NCI-H1694 (cell line): ENCODE measurements around the gene NDUFB10.
A peak's percentile ranks its signal among the peaks of the same experiment; 100 is the strongest.

Experiments used
- DNase-seq: peaks from one replicate; lab custom pipeline; 2025; lab: John Stamatoyannopoulos, UW

The NDUFB10 gene

DNA sequence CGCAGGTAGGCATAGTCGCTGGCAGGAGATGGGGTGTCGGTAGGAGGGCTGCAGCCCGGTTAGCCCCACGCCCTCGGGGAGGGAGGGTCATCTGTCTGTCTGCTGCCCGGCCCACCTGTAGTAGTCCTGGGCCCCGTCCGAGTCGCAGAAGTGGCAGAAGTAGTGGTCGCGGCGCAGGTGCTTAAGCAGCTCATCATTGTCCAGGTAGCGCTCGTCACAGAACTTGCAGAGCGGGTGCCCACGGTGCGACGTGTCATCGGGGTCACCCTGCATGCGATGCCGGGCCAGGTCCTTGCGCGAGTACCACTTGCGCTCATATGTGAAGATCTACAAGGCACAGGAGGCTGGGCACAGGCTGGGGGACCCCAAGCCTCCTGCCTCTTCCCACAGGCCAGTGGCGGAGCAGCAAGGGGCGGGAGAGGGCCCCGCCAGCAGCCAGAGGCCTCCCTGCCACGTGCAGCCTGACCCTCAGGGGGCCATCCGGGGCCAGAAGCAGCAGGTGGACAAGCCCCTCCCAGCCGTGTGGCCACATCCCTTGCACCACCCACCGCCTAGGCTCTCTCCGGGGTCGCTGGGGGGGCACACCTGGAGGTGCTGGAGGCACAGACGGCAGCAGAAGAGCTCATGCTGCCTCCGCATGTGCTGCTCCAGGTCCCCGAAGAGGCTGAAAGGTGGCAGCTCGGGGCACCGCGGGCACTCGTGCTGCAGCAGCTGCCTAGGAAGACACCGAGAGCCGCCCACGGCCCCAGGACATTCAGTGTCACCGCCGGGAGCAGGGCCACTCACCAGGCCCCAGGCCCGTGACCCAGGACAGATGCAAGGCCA, 43.3 kb downstream of the NDUFB10 start:
- no peak for DNase-seq

DNA sequence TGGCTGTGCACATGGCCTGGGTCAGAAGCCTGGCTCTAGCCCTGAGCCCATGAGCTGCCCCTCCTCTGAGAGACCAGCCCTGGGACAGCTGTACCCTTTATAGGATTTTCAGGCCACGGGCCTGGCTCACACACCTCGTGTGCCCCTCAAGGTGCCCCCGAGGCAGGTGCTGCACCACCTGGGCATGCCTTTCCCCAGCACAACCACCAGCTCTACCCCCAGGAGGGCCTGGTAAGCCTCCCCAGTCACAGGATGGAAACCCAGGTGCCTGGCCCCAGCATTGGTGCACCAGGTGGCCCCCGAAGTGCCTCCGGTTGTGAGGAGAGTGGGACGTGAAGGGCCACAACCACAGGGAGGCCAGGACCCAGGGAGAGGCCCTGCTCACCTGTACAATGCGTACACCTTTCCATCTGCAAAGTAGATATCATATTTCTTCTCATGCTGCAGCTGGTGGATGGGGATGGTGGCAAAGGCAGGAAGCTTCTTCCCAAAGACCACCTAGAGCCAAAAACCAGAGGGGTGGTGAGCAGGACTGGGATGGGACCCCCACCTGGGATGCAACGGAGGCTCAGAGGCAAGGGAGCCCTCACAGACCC, 44.0 kb downstream of the NDUFB10 start:
- DNase-seq: no peak

DNA sequence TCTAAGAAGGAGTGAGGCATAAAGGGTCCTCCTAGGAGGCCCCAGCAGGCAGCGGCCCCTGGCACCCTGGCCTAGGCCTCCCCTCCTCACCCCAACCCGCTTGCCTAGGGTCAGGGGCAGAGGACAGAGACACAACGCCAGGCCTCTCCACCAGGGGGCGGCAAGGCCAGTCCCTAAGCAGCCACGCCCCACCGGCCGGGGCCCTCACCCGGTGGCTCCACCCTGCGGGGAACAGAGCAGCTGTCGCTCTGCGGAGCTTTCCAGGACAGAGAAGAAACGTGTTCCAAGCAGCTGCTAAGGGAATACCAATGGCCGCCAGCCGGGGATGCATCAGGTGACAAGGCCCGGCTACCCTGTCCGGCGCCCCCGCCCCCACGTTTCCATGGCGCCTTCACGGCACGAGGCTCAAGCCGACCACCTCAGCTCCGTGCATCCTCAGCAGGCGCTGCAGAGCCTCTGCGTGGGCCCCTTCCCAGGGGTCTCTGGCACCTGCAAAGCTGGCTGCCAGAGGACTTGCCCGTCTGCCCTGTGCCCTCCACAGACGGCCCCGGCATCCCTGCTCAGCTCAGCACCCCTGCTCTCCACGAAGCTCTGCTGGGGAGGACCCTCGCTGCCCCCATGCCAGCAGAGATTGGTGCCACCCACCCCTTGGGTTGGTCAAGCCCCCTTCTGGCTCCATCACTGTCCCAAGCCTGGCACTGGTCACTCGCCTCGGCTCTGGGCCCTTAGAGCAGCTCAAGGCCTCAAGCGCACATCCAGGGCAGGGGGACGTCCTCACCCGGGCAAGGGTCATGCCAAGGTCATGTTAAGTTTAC, 44.7 kb downstream of the NDUFB10 start:
- peak; percentile 83 for DNase-seq

DNA sequence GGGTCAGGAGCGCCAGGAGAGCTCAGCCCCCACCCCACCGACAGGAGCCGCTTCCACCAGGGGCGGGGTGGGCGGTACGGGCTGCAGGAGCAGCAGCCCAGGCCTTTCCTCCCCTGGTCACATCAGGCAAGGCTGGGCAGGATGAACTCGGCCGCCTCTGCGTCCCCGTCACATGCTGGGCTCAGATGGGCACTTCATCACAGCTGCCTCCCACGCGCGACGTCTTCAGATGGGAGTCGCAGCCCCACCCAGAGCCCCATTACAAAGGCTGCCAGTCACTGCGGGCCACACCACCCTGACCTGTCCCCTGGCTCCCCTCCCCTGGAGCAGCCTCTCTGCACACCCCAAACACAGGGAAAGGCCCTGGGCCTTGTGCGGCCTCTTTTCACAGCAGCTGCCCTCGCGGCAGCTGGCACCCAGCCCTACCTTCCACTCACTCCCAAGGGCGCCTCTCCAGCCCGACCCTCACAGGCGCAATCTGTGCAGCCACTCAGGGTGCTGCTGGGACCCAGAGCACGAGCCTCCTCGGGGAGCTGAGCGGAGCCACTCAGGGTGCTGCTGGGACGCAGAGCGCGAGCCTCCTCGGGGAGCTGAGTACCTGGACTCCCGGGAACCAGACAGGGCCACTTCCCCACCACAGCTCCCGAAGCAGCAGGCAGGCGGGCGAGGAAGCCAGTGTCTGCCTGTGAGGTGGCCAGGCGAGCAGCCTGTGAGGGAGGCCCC, 45.6 kb downstream of the NDUFB10 start:
- no peak for DNase-seq

- DNase-seq: no peak
Observed at GRCh38 chr16:2005646-2006045, 46.3 kb downstream of the NDUFB10 start.

- DNase-seq: no peak
Observed at GRCh38 chr16:2006317-2006716, 47.0 kb downstream of the NDUFB10 start.

GRCh38 chr16:2007081-2007836, 47.9 kb downstream of the NDUFB10 start:
- DNase-seq: no peak

GRCh38 chr16:2008009-2008526, 48.7 kb downstream of the NDUFB10 start:
- no peak for DNase-seq

- DNase-seq: no peak
Observed at GRCh38 chr16:2008631-2009163, 49.4 kb downstream of the NDUFB10 start.

DNA sequence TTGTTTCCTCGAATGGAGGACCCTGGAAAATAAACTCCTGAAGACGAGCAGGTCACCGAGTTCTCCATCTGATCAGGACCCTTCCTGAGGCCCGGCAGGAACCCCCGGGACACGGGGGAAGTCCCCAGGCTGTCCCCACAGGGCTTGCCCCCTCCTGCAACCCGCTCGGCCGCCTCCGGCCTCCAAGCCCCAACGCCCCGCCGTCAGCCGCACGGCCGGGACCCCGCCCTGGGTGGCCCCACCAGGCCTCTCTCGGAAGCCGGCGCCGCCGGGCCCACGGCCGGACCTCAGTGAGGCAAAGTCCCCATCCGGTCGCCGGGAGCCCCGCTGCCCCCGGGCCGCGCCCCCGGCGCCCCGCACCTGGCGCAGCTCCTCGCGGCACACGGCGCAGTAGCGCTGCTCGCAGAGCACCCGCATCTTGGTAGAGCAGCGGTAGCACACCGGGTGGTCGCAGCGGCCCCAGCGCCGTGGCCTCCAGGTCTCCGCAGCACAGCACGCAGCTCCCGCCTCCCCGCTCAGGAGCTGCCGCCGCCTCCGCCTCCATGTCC, 49.9 kb downstream of the NDUFB10 start:
- DNase-seq: no peak

- DNase-seq: peak; percentile 43
Observed at GRCh38 chr16:2009791-2010510, 50.6 kb downstream of the NDUFB10 start, which contains the start of gene ZNF598. TSS of gene ZNF598 (minus strand) at chr16:2009821.
